Kidney (tissue), 14 donors: ENCODE data around the gene GPR152. TPM values are rescaled to one million over a fixed set of nuclear protein-coding genes. Genes with fewer than 3 reads are reported as not detected.
A peak's percentile ranks its signal among the peaks of the same experiment; 100 is the strongest.
"Not testable (repeated sequence)": the region's sequence is repeated elsewhere in the genome, so short reads cannot be mapped to it uniquely, and the experiment has no call there.

Source experiments
- DNase-seq, 5 donors: peaks; one replicate each; pipeline ENCODE4 v3.0.0-alpha.2; 2013 to 2020
- FAIRE-seq: peaks from 2 replicates; lab custom pipeline; 2012; peaks lifted over from hg19 to GRCh38; lab: Jason Lieb, UNC
- H3K27ac ChIP-seq, 2 donors: one replicate each; pipeline ENCODE4 v1.7.0; 2013; ENCODE audit warnings: low read depth in 2 of 2, low read length in 2 of 2, inconsistent platforms in 1 of 2
- H3K27me3 ChIP-seq: one replicate; pipeline ENCODE4 v1.7.1; 2013; ENCODE audit warnings: low read length, inconsistent platforms; ENCODE audit not compliant: control insufficient read depth, insufficient read depth
- H3K36me3 ChIP-seq, 3 donors: one replicate each; pipeline versions ENCODE4 v1.7.0 to v1.7.1; 2013; ENCODE audit warnings: low read length in 3 of 3, control low read depth in 1 of 3, inconsistent platforms in 1 of 3; ENCODE audit not compliant: insufficient read depth in 3 of 3, control insufficient read depth in 2 of 3
- H3K4me1 ChIP-seq, 3 donors: one replicate each; pipeline versions ENCODE4 v1.7.0 to v1.7.1; 2013; ENCODE audit warnings: low read length in 3 of 3, inconsistent platforms in 1 of 3, low read depth in 1 of 3; ENCODE audit not compliant: control insufficient read depth in 2 of 3, insufficient read depth in 2 of 3
- H3K4me3 ChIP-seq, 3 donors: one replicate each; pipeline versions ENCODE4 v1.7.0 to v1.8.1; 2013; ENCODE audit warnings: low read length in 3 of 3, control low read depth in 1 of 3, inconsistent platforms in 1 of 3
- H3K9ac ChIP-seq, 3 donors: one replicate each; pipeline versions ENCODE4 v1.7.0 to v1.7.1; 2013; ENCODE audit warnings: low read length in 3 of 3, control low read depth in 1 of 3, inconsistent platforms in 1 of 3
- H3K9me3 ChIP-seq, 3 donors: one replicate each; pipeline versions ENCODE4 v1.7.0 to v1.7.1; 2013; ENCODE audit warnings: low read length in 3 of 3, control low read depth in 1 of 3, inconsistent platforms in 1 of 3; ENCODE audit not compliant: control insufficient read depth in 2 of 3, insufficient read depth in 1 of 3
- CTCF ChIP-seq: IDR thresholded peaks from 3 replicates; pipeline ENCODE4 v1.5.1; 2012; ENCODE audit warnings: mild to moderate bottlenecking, moderate library complexity, borderline replicate concordance; ENCODE audit not compliant: insufficient read depth; ENCODE audit errors: extremely low read depth
- intact Hi-C: fragments of 100-400 bp; cut with DNase I; formaldehyde crosslinking; loops from one replicate; pipeline ENCODE4 v1.11.1; 2022
- polyA plus RNA-seq: library from polyadenylated mRNA; stranded (reverse); fragments of 350-450 nt; fragmentation: Illumina TruSeq; extraction: RNeasy Lipid Tissue Mini Kit (QIAGEN cat#74804); gene quantifications from one replicate; pipeline ENCODE4 v1.2.3, GENCODE V29; 2014; ENCODE audit warnings: low read depth, low replicate concordance; ENCODE audit not compliant: insufficient read depth
- total RNA-seq: library from RNA; stranded (reverse); fragmentation: NEBNext Ultra II Directional; extraction: Animal tissue kit (Norgen Biotek cat#: 25700); gene quantifications from one replicate; pipeline ENCODE4 v1.2.1, GENCODE V29; 2021
- donor health status: control.
- donor health status: control.
- donor health status: control.
- donor health status: control.
- donor health status: control.
- donor health status: DM: yes; HTN: yes; CAD: no.
- donor health status: Normal renal cell carcinoma (clear cell type).

GPR152 gene
- total and polyA plus RNA-seq, 2 donors from 2014 or later: not detected

GRCh38 chr11:67429722-67430121 is 22.8 kb downstream of the GPR152 start:
- Histone ChIP-seq H3K9me3 (no peaks in the 10 kb centered on the region), H3K27me3 (no peaks in the 10 kb centered on the region), H3K4me1 (peaks cover 0 to 7% (median 4%) of the 10 kb centered on the region in 3 donors), H3K36me3 (peaks cover 0 to 9% (median 6%) of the 10 kb centered on the region in 3 donors), H3K27ac (no peak overlapping the region), H3K4me3 (peak overlapping the region in 1 of 3 donors; percentile 97), H3K9ac (peak overlapping the region in 1 of 3 donors; percentile 20)
- intact Hi-C loops: no loop called here
- DNase-seq: no peak
- no peak for TF ChIP-seq CTCF
- no peak for FAIRE-seq

GRCh38 chr11:67429038-67429668 is 23.4 kb downstream of the GPR152 start:
- peak overlapping the region; percentile 95 to 98 (median 97) for H3K4me3 ChIP-seq
- peaks cover 0 to 9% (median 6%) of the 10 kb centered on the region in 3 donors for H3K36me3 ChIP-seq
- no peak overlapping the region for H3K27ac ChIP-seq
- H3K9ac ChIP-seq: peak overlapping the region; percentile 67 to 95 (median 92)
- DNase-seq (no peak), FAIRE-seq (no peak)
- no peak for TF ChIP-seq CTCF
- intact Hi-C loops: no loop called here
- peaks cover 0 to 7% (median 4%) of the 10 kb centered on the region in 3 donors for H3K4me1 ChIP-seq
- H3K9me3 ChIP-seq: no peaks in the 10 kb centered on the region
- H3K27me3 ChIP-seq: no peaks in the 10 kb centered on the region

- DNase-seq (peak; percentile 99), FAIRE-seq (no peak)
- Histone ChIP-seq H3K27ac (peak within 1 kb of the TSS; percentile 64 to 66), H3K27me3 (no peaks in the 10 kb centered on the region), H3K9me3 (no peaks in the 10 kb centered on the region), H3K4me1 (peaks cover 0 to 7% (median 4%) of the 10 kb centered on the region in 3 donors), H3K4me3 (peak within 1 kb of the TSS; percentile 95 to 98 (median 97)), H3K36me3 (peaks cover 0 to 7% (median 3%) of the 10 kb centered on the region in 3 donors), H3K9ac (peak within 1 kb of the TSS; percentile 92 to 95 (median 94))
- peak; percentile 1 for TF ChIP-seq CTCF
- intact Hi-C loops: no loop called here
Measured at GRCh38 chr11:67428052-67429001, 24.2 kb downstream of the GPR152 start, which contains the start of gene RPS6KB2. Gene RPS6KB2 (plus strand): TSS chr11:67428494. CDS start chr11:67428546, 52 bp downstream.

GRCh38 chr11:67427364-67427859 is 25.1 kb downstream of the GPR152 start:
- H3K4me1 ChIP-seq, DNase-seq, H3K9me3 ChIP-seq, FAIRE-seq, intact Hi-C loops, H3K27me3 ChIP-seq, H3K36me3 ChIP-seq: not testable (repeated sequence)
- Histone ChIP-seq H3K4me3 (peak overlapping the region; percentile 95 to 98 (median 97)), H3K27ac (peak overlapping the region in 1 of 2 donors; percentile 64), H3K9ac (peak overlapping the region; percentile 20 to 94 (median 92))
